Measurements from ENCODE around the gene ZNF83.
"Not testable (repeated sequence)": the region's sequence is repeated elsewhere in the genome, so short reads cannot be mapped to it uniquely, and the experiment has no call there.

DNA sequence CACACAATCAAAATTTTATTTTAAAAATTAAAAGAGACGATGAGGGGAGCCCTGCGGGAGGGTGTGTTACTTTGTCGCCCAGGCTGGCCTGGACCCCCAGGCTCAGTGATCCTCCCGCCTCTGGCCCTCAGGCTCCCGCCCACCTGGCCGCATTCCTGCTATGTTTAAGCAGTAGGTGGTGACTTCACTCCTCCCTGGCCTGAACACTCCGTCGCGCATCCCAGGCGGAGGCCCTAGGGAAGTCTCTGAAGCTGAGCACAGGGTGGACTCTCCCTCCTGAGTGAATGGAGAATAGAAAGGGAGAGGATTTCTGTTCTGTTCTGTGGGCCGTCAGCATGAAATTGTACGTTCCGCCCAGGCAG is 68.5 kb downstream of the ZNF83 start:
- TF ChIP-seq, protein P1, sequence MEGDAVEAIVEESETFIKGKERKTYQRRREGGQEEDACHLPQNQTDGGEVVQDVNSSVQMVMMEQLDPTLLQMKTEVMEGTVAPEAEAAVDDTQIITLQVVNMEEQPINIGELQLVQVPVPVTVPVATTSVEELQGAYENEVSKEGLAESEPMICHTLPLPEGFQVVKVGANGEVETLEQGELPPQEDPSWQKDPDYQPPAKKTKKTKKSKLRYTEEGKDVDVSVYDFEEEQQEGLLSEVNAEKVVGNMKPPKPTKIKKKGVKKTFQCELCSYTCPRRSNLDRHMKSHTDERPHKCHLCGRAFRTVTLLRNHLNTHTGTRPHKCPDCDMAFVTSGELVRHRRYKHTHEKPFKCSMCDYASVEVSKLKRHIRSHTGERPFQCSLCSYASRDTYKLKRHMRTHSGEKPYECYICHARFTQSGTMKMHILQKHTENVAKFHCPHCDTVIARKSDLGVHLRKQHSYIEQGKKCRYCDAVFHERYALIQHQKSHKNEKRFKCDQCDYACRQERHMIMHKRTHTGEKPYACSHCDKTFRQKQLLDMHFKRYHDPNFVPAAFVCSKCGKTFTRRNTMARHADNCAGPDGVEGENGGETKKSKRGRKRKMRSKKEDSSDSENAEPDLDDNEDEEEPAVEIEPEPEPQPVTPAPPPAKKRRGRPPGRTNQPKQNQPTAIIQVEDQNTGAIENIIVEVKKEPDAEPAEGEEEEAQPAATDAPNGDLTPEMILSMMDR (conservative IDR thresholded peaks at IDR 0.05), result not testable (repeated sequence)
- not testable (repeated sequence) for TF ChIP-seq EZH2 (IDR thresholded peaks at IDR 0.05; ENCODE audit: low read depth)
